Hepatocyte (in vitro differentiated cells): Measurements from ENCODE around the gene CCR2.

ENCODE experiments used
- CTCF ChIP-seq: fragments of 200-600 bp; sonication (generic); IDR thresholded peaks from 2 replicates; pipeline ENCODE4 v1.5.1; 2016; ENCODE audit warnings: antibody characterized with exemption, mild to moderate bottlenecking; ENCODE audit not compliant: poor library complexity
- EZH2 ChIP-seq: fragments of 200-600 bp; sonication (generic); IDR thresholded peaks from 2 replicates; pipeline ENCODE4 v1.6.1; 2016; ENCODE audit warnings: antibody characterized with exemption, mild to moderate bottlenecking, borderline replicate concordance

- TF ChIP-seq EZH2 = no peak
- TF ChIP-seq CTCF = no peak
Observed at GRCh38 chr3:46361408-46362283, 7.7 kb downstream of the CCR2 start.
